ENCODE data around the gene SLC9A5. TPM values are rescaled to one million over a fixed set of nuclear protein-coding genes. Genes with fewer than 3 reads are reported as not detected.

Gene SLC9A5
- total and polyA plus RNA-seq, 9 of the 15 experiments (the other 6 are each of a cell fraction or from before 2014, with no cell fraction given): 0.06 to 3.1 (median 1.2) TPM

- no peak for FAIRE-seq
- 51% methylated on average over 9 of the region's 9 CpGs for WGBS (ENCODE audit: insufficient coverage, low coverage, missing lambda C conversion rate)
- no peaks in the 10 kb centered on the region for H3K9me3 ChIP-seq (replicated peaks; ENCODE audit: control insufficient read depth, insufficient read depth, low read depth, low read length)
- TF ChIP-seq, protein P1, sequence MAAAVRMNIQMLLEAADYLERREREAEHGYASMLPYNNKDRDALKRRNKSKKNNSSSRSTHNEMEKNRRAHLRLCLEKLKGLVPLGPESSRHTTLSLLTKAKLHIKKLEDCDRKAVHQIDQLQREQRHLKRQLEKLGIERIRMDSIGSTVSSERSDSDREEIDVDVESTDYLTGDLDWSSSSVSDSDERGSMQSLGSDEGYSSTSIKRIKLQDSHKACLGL (CRISPR knock-in tag; IDR thresholded peaks at IDR 0.05; ENCODE audit: borderline replicate concordance, poor library complexity, severe bottlenecking): no peak
- TF ChIP-seq XRCC4 (IDR thresholded peaks at IDR 0.05; ENCODE audit: extremely low read depth, insufficient read depth, insufficient read length): no peak
- no peak for TF ChIP-seq MTF1 (CRISPR knock-in tag; IDR thresholded peaks at IDR 0.05; ENCODE audit: borderline replicate concordance)
- TF ChIP-seq HNRNPL (IDR thresholded peaks at IDR 0.05; ENCODE audit: low read depth, low read length): no peak
- no peak for TF ChIP-seq FOXP1 (CRISPR knock-in tag; IDR thresholded peaks at IDR 0.05)
- TF ChIP-seq MED1 (CRISPR knock-in tag; IDR thresholded peaks at IDR 0.05; ENCODE audit: borderline replicate concordance): no peak
- TF ChIP-seq BMI1 (IDR thresholded peaks at IDR 0.05; ENCODE audit: low read length): no peak
- no peak for TF ChIP-seq KHSRP (IDR thresholded peaks at IDR 0.05)
- no peak for TF ChIP-seq NFIC (IDR thresholded peaks at IDR 0.05)
- TF ChIP-seq PATZ1 (CRISPR knock-in tag; IDR thresholded peaks at IDR 0.05; ENCODE audit: borderline replicate concordance): no peak
- TF ChIP-seq RBM15 (IDR thresholded peaks at IDR 0.05; ENCODE audit: insufficient read depth, low read length): no peak
- TF ChIP-seq HINFP (tag; conservative IDR thresholded peaks at IDR 0.05; ENCODE audit: low read depth): no peak
- TF ChIP-seq KAT2B (IDR thresholded peaks at IDR 0.05; ENCODE audit: low read depth, low read length): no peak
- TF ChIP-seq ERF (CRISPR knock-in tag; IDR thresholded peaks at IDR 0.05): no peak
- TF ChIP-seq CHD4 (IDR thresholded peaks at IDR 0.05; ENCODE audit: insufficient read depth, insufficient replicate concordance, low read depth, low read length, poor library complexity, severe bottlenecking): no peak
- TF ChIP-seq, protein P2, sequence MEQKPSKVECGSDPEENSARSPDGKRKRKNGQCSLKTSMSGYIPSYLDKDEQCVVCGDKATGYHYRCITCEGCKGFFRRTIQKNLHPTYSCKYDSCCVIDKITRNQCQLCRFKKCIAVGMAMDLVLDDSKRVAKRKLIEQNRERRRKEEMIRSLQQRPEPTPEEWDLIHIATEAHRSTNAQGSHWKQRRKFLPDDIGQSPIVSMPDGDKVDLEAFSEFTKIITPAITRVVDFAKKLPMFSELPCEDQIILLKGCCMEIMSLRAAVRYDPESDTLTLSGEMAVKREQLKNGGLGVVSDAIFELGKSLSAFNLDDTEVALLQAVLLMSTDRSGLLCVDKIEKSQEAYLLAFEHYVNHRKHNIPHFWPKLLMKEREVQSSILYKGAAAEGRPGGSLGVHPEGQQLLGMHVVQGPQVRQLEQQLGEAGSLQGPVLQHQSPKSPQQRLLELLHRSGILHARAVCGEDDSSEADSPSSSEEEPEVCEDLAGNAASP (IDR thresholded peaks at IDR 0.05): no peak
- no peak for TF ChIP-seq FOS (IDR thresholded peaks at IDR 0.05; ENCODE audit: extremely low read depth, insufficient read length)
- TF ChIP-seq L3MBTL2 (IDR thresholded peaks at IDR 0.05): no peak
- no peak for TF ChIP-seq RBM22 (IDR thresholded peaks at IDR 0.05; ENCODE audit: low read depth, low read length, poor library complexity, severe bottlenecking)
Measured at GRCh38 chr16:67298277-67298676, 49.5 kb downstream of the SLC9A5 start.

More at GRCh38 chr16:67298277-67298676, 49.5 kb downstream of the SLC9A5 start:
- Histone ChIP-seq H3K9ac (ENCODE audit: insufficient read depth in 1 of 2, low read depth in 2 of 2, low read length in 2 of 2) (no peak overlapping the region), H3K9me1 (ENCODE audit: control insufficient read depth, insufficient read depth, low read length) (no peaks in the 10 kb centered on the region), H3K36me3 (ENCODE audit: control insufficient read depth, insufficient read depth, low read length) (no peaks in the 10 kb centered on the region), H3K79me2 (ENCODE audit: control insufficient read depth, insufficient read depth, low read length) (no peaks in the 10 kb centered on the region), H2AFZ (ENCODE audit: low read depth, low read length) (no peak overlapping the region), H3K4me1 (replicated peaks in 1 of 2; ENCODE audit: control insufficient read depth in 2 of 2, insufficient read depth in 2 of 2, low read length in 2 of 2) (0 out of 5 replicates have a peak, but pooled peaks cover 0 to 10% of the 10 kb centered on the region in 2 experiments), H4K20me1 (replicated peaks; ENCODE audit: control insufficient read depth, insufficient read depth, low read length) (no peaks in the 10 kb centered on the region), H3K27ac (ENCODE audit: extremely low read depth, low read depth, low read length) (no peak overlapping the region), H3K27me3 (ENCODE audit: control insufficient read depth in 2 of 2, insufficient read depth in 2 of 2, low read length in 2 of 2) (peaks cover 23 to 37% of the 10 kb centered on the region in 2 experiments), H3K4me2 (ENCODE audit: insufficient read depth, low read length) (no peak overlapping the region), H3K4me3 (no peak overlapping the region)
- intact Hi-C loops (cut with micrococcal nuclease) (no loop called here), in situ Hi-C loops (cut with MboI) (no loop called here)
- DNase-seq (ENCODE audit: extremely low read depth in 1 of 4, low spot score in 3 of 4) (no peak), ATAC-seq (no peak)
- no TSS peak for BruUV-seq (replicated peaks)
- ChIA-PET POLR2A (interaction anchor here (0.6 to 1.0 kb wide), 3 partner anchors 13 to 340 kb away, joined by 3 read pairs; no protein-coding TSS in a partner anchor), CTCF (ENCODE audit: low intra/inter-chr PET ratio) (no interaction called here)

Measured in K562 (cell line).